LoVo (cell line): Measurements from ENCODE around the gene HIVEP1.
"Not testable (repeated sequence)": the region's sequence is repeated elsewhere in the genome, so short reads cannot be mapped to it uniquely, and the experiment has no call there.

ENCODE experiments used
- DNase-seq: peaks from one replicate; pipeline ENCODE4 v3.0.0-alpha.2; 2016; ENCODE audit warnings: low spot score

HIVEP1 gene

DNA sequence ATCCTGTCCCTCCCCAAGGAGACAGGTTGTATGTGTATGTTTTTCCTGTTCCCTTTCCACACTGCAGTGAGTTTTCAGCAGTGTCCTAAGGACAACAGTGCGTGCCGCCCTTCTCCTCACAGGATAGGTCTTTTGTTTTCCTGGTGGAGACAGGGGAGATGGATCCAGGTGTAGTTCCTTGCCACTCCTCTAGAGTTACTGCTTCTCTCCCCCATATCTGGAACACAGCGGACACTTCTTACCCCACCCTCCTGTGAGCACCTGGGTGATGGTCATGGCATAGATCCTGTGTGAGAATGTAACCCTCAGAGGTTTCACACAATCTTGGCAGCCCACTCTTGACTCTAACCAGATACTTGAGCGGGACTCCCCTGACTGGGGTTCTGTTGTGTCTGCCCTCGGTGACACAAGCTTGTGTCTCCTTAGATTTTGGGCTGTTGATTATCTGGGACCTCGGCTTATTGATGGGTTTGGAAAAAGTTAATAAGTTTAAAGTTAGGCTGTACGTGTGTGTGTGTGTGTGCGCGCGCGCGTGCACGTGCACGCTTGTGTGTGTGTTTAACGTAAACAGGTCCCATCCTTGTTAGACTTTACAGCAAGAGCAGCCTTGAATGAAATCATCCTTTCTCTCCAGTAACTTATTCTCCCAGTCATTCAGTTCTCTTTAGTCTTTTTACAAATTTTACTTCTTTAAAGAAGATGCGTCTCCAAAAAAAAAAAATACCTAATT lies 146.7 kb downstream of the HIVEP1 start:
- DNase-seq: no peak

GRCh38 chr6:12160326-12160725 lies 148.2 kb downstream of the HIVEP1 start:
- DNase-seq: no peak

DNA sequence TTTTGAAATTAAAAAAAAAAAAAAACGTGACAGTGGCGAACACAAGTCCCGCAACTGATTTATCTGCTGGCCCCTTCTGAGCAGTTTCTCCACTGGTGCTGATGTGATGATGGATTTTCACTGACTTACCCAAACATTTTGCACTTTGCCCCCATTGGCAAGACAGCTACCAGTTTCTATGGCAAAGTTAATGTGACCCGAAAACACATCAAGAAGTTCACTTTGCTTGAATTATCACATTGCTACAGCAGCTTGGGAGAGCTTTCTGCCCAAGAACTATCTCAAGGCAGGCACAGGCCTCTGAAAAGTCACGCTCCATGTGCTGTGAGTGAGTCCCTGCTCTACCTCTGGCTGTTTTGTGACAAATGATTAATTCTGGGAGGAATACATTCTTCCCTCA lies 150.1 kb downstream of the HIVEP1 start:
- no peak for DNase-seq

DNA sequence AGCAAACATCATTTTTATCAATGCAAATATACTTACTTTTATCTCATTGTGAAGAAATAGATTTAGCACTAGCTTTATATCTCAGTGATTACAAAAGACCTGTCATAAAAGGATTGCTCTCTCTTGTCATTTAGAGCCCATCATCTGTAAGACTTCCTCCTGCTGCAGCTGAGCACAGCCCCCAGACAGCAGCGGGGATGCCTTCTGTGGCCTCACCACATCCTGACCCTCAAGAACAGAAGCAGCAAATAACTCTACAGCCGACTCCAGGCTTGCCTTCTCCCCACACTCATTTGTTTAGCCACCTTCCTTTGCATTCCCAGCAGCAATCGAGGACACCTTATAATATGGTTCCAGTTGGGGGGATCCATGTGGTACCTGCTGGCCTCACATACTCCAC lies 151.0 kb downstream of the HIVEP1 start:
- DNase-seq: no peak

DNA sequence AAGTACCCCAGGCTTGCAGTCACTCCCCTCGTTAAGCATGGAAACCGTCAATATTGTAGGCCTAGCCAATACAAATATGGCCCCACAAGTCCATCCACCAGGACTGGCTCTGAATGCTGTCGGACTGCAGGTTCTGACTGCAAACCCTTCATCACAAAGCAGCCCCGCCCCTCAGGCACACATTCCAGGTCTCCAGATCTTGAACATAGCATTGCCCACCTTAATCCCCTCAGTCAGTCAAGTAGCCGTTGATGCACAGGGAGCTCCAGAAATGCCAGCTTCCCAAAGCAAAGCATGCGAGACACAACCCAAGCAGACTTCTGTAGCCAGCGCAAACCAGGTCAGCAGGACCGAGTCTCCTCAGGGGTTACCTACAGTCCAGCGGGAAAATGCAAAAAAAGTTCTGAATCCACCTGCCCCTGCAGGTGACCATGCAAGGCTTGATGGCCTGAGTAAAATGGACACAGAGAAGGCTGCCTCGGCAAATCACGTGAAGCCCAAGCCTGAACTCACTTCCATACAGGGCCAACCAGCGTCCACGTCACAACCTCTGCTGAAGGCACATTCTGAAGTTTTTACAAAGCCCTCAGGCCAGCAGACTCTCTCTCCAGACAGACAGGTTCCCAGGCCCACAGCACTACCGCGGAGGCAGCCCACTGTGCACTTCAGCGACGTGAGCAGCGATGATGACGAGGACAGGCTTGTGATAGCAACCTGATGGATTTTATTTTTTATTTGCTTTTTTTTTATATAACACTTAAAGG lies 151.8 kb downstream of the HIVEP1 start:
- DNase-seq: no peak

DNA sequence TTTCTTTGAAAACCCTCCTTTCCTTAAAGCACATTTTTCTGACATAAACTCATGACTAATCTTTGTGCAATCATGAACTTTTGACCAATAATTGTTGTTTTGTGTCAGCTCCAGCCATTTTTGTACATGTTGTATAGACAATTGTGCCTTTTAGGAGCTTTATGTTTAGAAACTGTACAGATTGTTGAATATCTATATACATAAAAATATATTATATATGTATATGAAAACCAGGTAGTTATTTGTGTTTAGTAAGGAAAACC lies 152.3 kb downstream of the HIVEP1 start:
- DNase-seq: no peak

DNA sequence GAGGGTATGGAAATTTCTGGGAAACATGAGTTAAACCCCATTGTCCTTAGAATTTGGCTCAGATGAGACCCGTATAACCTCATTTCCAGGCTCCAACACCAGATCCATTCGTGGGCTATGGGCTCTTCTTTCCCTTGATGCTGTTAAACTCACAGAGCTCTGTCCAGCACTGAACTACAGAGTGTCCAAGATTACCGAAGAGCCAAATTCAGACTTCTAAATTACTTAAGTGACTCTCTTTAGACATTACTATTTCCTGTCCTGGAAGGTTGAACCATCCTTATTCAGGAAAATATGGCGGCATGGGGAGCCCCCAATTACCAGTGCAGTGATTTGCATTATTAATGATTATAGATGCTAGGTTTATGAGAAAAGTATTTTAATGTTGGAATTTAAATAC lies 153.2 kb downstream of the HIVEP1 start:
- no peak for DNase-seq

DNA sequence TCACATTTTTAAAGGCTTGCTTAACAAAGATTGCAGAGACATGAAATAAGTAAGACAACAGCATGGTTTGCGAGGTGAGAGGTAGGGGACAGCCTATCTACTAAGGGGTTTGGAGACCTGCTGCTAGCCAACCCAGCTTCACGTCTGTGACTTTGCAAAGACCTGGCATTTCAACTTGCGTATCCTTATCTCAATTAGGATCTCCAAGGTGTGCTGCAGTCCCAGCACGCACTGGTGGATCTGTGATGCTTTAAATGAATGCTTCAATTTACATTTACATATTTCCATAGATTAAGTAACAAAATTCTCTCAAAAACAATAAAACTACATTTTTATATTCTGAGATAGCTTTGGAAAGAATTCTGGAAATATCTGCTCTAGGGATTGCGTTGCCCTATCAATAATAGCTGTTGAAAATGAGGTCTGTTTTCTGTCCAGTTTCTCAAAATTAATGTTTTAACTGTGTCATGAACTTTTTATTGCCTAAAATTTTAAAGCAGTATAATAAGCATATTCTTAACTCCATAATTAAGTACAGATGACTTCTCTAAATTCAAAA lies 153.7 kb downstream of the HIVEP1 start:
- DNase-seq: no peak

- no peak for DNase-seq
Measured at GRCh38 chr6:12169377-12169776, 157.3 kb downstream of the HIVEP1 start.

- DNase-seq: no peak
Measured at GRCh38 chr6:12170351-12171092, 158.4 kb downstream of the HIVEP1 start.

GRCh38 chr6:12171717-12172116 lies 159.6 kb downstream of the HIVEP1 start:
- DNase-seq: no peak

DNA sequence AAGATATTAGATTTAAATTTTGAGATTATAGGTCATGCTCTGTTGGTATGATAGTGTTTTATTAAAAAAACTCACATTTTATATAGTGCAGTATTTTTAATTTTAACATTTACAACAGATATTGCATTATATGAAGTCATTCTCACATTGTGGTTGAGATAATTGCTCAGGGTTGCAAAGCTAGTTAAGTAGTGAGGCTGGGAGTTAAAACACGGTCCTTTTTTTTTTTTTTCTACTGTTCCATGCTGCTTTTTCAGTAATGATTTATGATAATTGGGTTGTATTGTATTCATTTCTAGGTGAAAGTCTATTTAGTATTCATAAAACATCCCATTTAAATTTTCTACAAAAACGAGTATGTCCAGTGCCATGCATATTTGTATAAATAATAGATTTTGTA lies 160.5 kb downstream of the HIVEP1 start:
- no peak for DNase-seq

DNA sequence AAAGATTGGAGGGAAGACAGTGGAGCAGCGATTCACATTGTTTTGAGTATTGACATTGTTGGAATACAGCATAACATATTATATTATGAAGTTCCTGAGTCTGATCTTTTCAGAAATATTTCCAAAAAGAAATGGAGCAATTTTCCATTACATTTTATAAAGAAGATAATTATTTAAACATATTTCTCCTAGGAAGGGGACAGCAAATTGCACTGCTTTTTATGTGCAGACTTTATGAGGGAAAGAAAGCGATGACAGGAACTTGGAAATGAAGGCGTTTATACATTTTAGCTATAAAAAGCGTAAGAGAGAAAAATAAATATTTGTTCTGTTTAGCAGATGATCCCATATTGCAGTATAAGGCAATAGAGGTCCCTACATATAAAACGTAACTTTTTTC lies 161.1 kb downstream of the HIVEP1 start:
- no peak for DNase-seq

DNA sequence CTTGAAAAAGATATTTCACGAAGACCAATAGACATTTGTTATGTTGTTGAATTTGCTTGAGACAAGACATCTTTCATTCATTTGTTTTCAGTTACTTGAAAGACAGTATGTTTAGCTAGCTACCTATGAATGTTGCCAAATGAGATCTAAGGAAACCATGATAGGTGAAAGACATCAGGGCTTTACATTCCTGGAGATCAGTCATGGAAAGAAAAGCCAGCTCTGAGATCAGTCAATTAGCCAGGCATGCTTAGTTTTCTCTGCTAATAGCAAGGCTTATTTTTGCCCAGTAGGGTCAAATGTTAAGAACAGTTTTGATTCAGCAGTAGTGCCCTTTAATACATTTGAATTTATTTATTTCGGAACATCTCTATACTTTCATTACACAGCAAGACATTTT lies 161.5 kb downstream of the HIVEP1 start:
- DNase-seq: no peak

GRCh38 chr6:12174878-12175277 lies 162.8 kb downstream of the HIVEP1 start:
- DNase-seq: no peak

GRCh38 chr6:12175626-12176025 lies 163.5 kb downstream of the HIVEP1 start:
- DNase-seq: no peak

DNA sequence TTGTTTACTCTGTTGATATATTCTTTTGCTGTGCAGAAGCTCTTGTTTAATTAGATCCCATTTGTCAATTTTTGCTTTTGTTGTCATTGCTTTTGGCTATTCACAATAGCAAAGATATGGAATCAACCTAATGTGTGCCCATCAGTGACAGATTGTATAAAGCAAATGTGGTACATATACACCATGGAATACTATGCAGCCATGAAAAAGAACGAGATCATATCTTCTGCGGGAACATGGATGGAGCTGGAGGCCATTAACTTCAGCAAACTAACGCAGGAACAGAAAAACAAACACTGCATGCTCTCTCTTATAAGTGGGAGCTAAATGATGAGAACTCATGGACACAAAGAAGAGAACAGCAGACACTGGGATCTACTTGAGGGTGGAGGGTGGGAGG lies 164.7 kb downstream of the HIVEP1 start:
- DNase-seq: not testable (repeated sequence)

DNA sequence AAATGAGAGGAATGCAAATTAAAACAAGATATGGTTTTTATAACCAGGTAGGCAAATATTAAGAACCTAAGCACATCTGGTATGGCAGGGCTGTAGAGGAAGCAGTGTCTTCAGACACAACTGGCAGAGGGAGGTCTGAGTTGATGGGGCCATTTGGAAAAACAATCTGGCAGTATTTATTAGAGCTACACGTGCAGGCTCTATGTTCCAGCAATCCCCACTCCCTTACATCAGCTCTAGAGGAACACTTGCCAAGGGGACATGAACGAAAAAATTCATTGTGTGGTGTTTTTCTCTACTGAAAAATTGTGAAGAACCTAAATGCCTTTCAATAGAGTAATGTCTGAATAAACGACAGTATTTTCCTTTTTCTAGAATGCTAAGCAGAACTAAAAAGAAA lies 166.4 kb downstream of the HIVEP1 start:
- no peak for DNase-seq

DNA sequence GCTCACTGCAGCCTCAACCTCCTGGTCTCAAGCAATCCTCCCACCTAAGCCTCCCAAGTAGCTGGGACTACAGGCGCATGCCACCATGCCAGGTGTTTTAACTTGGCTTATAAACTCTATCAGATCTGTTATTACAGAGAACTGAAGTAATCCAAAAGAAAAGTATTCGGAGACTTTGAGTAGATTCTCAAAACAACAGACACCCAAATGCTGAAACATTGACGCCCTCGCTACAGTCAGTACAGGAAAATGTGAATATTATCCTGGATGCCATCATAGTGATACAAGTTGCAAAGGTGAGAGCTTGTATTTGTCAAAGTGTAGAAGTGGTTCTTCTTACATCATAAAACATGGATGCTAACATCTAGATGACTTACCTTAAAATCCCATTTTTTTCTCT lies 169.4 kb downstream of the HIVEP1 start:
- no peak for DNase-seq

DNA sequence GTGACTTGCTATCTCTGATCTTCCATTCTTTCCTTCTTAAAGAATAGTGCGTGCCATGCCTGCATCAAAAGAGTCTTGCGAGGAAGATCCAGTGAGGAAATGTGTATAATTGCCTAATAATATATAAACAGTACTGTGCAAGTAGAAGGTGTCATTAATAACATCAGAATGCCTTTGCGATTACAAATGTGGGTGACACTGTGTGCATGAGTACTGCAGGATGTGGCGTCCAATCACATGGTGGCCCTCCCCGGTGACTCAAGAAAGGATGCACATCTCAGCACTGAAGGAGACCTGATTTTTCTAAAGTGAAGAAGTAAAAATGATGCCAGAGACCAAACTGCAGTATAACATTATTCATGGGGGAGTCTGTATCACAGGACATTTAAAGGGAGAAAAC lies 170.6 kb downstream of the HIVEP1 start:
- DNase-seq: no peak

DNA sequence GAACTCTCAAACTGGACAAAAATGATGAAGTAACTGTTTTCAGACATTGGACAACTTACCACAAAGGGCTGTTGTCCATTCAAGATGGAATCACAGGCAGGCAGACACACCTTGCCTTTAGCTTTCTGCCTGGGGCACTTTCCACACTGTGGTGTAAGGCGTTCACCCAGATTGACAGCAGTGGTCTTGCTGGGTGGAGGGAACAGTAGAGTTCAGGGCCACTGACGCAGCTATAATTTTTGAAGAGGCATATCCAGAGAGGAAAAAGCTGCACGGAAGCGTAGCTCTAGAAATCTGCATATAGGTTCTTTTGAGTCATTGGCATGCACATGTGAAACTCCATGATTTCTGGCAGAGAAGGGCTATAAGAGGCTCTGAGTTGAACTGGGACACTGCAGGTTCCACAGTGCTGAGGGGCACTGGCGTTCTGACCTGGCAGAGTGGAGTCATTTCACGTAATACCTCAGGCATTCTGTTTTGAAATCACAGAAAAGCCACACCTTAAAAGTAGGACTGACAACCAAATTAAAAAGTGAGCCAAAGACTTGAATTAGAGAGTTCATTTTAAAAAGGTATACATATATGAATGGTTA lies 173.1 kb downstream of the HIVEP1 start:
- DNase-seq: no peak

DNA sequence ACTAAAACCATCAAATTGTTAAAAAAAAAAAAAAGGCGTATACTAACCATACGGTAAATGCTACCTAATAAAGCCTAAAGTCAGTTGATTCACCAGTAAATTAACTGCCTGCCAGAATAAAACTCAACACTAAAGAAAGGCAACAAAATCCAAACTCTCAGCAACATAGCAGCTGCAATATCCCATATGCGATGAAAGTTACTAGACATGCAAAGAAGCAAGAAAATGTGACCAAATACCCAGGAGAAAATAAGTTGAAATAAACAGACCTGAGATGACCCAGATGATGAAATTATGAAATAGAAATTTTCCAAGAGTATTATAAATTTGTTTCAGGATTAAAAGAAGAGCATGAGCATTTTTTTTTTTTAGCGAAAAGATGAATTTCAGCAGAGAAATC lies 174.4 kb downstream of the HIVEP1 start:
- no peak for DNase-seq

DNA sequence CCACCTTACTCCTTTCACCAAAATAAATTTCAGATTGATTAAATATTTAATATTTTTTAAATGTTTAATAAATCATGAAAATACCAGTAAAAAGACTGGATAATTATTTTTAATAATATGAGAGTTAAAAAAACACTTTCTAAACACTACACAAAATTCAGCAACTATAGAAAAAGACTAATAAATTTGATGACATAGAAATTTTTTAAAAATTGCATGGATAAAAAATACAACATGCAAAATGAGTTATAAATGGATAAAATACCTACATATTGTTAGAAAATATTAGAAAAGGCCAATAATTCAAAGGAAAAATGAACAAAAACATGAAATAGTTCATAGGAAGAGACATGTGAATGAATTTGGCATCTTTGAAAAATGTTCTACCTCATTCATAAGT lies 177.0 kb downstream of the HIVEP1 start:
- no peak for DNase-seq
